Bone marrow (tissue), 2 donors: ENCODE results near the gene SLC24A4.
"Not testable (repeated sequence)": the region's sequence is repeated elsewhere in the genome, so short reads cannot be mapped to it uniquely, and the experiment has no call there.

ENCODE experiments used
- DNase-seq, 2 donors: peaks; one replicate each; lab custom pipeline; 2025; lab: John Stamatoyannopoulos, UW

Gene SLC24A4

GRCh38 chr14:92369097-92369496 is 46.1 kb downstream of the SLC24A4 start:
- DNase-seq = no peak

GRCh38 chr14:92372230-92372629 is 49.3 kb downstream of the SLC24A4 start:
- no peak for DNase-seq

- no peak for DNase-seq
Measured at GRCh38 chr14:92373336-92373735, 50.4 kb downstream of the SLC24A4 start.

DNA sequence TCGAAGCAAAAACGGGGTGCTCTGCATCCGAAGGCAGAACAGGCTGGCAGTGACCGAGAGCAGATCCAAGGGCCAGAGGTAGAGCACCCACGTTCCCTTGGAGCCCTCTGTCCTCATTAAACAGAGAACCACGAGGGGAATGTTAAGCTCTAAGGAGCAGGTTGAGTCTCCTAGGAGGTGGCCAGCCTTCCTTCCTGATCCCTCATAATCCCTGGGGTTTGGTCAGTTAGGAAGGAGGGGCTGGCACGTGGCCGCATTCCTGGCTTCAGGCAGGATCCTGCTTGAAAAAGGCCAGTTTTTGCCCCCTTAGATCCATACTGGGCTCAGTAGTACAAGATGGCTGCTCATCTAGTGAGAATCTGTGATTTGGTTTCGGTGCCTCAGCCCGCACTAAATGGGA is 57.2 kb downstream of the SLC24A4 start:
- no peak for DNase-seq

DNA sequence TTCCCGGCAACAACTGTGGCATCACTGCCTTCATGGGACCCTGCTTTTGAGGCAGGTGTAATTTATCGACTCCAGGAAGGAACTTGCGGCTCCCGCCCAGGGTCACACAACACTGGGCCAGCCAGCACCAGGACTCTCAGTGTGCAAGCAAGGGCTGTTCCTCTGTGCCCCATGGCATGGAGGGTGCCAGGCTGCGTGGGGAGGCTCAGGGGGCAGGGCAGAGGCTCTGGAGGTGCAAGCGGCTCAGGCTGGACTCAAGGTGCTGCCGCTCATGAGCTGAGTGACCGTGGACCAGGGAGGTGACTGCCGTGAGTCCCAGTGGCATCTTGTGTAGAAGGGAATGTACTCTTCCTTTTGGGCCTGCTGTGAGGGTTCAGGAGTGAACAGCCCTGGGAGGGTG is 57.6 kb downstream of the SLC24A4 start:
- no peak for DNase-seq

DNA sequence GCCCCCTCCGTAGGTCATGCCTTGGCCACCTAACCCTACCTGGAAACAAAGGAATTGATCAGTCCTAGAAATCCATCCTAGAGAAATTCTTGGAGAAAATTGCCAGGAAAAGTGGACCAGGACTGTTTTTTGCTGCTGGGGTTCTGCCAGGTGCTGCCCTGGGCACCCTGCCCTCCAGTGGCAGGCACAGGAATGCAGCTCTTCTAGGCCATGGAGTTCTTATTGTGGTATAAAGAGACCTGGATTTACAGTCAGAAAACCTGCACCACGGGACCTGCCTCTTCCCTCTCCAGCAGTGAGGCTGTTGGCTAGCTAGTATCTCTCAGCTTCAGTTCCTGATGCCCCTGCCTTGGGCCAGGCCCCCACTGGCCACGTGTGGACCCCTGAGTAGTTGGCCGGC is 59.7 kb downstream of the SLC24A4 start:
- DNase-seq = no peak

- DNase-seq = no peak
Measured at GRCh38 chr14:92383805-92384204, 60.8 kb downstream of the SLC24A4 start.

GRCh38 chr14:92384461-92385133 is 61.6 kb downstream of the SLC24A4 start:
- no peak for DNase-seq

GRCh38 chr14:92385561-92385960 is 62.6 kb downstream of the SLC24A4 start:
- DNase-seq = no peak

DNA sequence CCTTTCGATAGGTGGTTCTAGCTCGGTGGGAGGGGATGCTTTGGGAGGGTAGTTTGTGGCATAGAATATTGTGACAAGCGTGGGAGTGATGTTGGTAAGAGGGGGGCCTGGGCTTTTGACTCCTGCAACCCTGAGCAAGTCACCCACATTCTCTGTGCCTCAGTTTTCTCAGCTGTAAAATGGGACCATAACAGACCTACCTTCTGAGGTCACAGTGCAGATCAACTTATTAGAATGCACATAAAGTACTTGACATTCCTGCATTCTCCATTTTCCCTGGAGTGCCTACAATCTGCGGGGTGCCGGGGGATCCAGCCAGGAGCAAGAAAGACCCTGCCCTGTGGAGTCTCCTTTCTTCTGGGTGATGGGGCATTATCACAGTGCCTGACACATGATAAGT is 63.2 kb downstream of the SLC24A4 start:
- no peak for DNase-seq

DNA sequence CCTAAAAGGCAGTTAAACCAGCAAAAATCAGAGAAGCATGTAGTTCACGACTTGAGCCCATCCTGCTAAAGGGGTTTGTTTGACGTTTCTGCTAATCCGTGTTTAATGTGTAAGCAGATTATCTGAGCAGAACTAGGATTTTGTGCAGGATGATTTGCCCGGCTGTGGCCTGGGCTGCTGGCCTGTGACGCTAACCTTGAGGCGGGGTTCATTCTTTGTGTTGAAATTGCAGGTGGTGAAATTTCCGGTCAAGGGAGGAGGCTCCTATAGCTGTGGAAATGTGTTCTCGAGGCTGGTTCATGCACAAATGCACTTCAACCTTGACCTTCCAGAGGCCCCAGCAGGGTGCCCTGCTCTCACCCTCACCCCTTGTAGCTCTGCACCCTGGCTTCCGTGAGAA is 63.7 kb downstream of the SLC24A4 start:
- no peak for DNase-seq

DNA sequence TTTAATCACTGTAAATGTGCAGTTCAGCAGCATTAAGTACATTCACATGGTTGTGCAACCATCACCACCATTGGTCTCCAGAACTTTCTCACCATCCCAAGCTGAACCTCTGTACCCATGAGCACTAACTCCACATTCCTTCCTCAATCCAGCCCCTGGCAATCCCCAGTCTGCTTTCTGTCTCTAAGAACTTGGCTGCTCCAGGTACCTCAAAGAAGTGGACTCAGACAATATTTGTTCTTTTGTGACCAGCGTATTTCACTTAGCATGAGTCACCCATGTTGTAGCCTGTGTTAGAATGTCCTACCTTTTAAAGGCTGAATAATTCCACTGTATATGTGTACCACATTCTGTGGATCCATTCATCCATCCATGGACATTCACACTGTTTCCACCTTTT is 64.6 kb downstream of the SLC24A4 start:
- no peak for DNase-seq

- no peak for DNase-seq
Measured at GRCh38 chr14:92389598-92390158, 66.7 kb downstream of the SLC24A4 start.

- no peak for DNase-seq
Measured at GRCh38 chr14:92391726-92392125, 68.8 kb downstream of the SLC24A4 start.

GRCh38 chr14:92392711-92393110 is 69.7 kb downstream of the SLC24A4 start:
- DNase-seq = no peak

GRCh38 chr14:92397150-92397952 is 74.4 kb downstream of the SLC24A4 start:
- DNase-seq = no peak

GRCh38 chr14:92397953-92398564 is 75.1 kb downstream of the SLC24A4 start:
- DNase-seq = no peak

- no peak for DNase-seq
Measured at GRCh38 chr14:92398888-92399636, 76.1 kb downstream of the SLC24A4 start.

- no peak for DNase-seq
Measured at GRCh38 chr14:92400579-92401444, 77.8 kb downstream of the SLC24A4 start.

DNA sequence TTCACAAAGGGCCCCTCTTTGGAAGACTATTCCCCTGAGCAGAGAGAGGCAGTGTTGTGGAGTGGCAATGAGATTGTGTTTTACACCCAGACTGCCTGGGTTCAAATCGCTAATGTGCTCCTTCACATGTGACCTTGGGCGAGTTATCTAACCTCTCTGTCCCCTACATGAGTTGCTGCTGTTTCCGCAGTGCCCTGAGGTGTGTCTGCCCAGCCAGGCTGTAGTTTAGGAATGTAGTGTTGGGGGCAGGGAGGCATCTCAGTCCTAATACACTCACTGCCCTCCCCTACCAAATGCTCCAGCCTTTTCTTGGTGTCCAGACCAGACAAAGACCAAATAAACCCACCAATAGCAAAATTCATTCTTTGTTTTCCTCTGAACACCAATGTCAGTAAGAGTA is 78.6 kb downstream of the SLC24A4 start:
- DNase-seq = no peak

- not testable (repeated sequence) for DNase-seq
Measured at GRCh38 chr14:92402500-92402899, 79.5 kb downstream of the SLC24A4 start.
